KMS-11 (cell line): ENCODE data around the gene ATRNL1.

Source experiments
- H2AFZ ChIP-seq: fragments of 200-600 bp; sonication (generic); 2 replicates; pipeline ENCODE4 v1.6.1; 2016; ENCODE audit warnings: antibody characterized with exemption, mixed run types, low read depth
- H3K27ac ChIP-seq: fragments of 200-600 bp; sonication (generic); 2 replicates; pipeline ENCODE4 v1.6.1; 2016; ENCODE audit warnings: mild to moderate bottlenecking, mixed run types
- H3K27me3 ChIP-seq: fragments of 200-600 bp; sonication (generic); 2 replicates; pipeline ENCODE4 v1.6.1; 2017; ENCODE audit warnings: mild to moderate bottlenecking, low read depth, mixed run types, moderate library complexity; ENCODE audit not compliant: insufficient read depth
- H3K36me3 ChIP-seq: fragments of 200-600 bp; sonication (generic); 2 replicates; pipeline ENCODE4 v1.6.1; 2017; ENCODE audit warnings: mild to moderate bottlenecking, mixed run types; ENCODE audit not compliant: insufficient read depth
- H3K4me1 ChIP-seq: fragments of 200-600 bp; sonication (generic); 2 replicates; pipeline ENCODE4 v1.6.1; 2016; ENCODE audit warnings: mild to moderate bottlenecking, low read depth, mixed run types; ENCODE audit not compliant: poor library complexity, severe bottlenecking
- H3K4me2 ChIP-seq: fragments of 200-600 bp; sonication (generic); 2 replicates; pipeline ENCODE4 v1.7.0; 2016; ENCODE audit warnings: mild to moderate bottlenecking, mixed run types
- H3K4me3 ChIP-seq: fragments of 200-600 bp; sonication (generic); IDR thresholded peaks from 2 replicates; pipeline ENCODE4 v1.6.1; 2017; ENCODE audit warnings: low read depth, low read length, mixed read lengths; ENCODE audit not compliant: insufficient read depth
- H3K79me2 ChIP-seq: fragments of 200-600 bp; sonication (generic); 2 replicates; pipeline ENCODE4 v1.6.1; 2016; ENCODE audit warnings: low read depth, mixed run types; ENCODE audit not compliant: insufficient read depth
- H3K9ac ChIP-seq: fragments of 200-600 bp; sonication (generic); 2 replicates; pipeline ENCODE4 v1.6.1; 2016; ENCODE audit warnings: mild to moderate bottlenecking, mixed run types
- H4K20me1 ChIP-seq: fragments of 200-600 bp; sonication (generic); 2 replicates; pipeline ENCODE4 v1.6.1; 2016; ENCODE audit warnings: mild to moderate bottlenecking, mixed run types; ENCODE audit not compliant: insufficient read depth
- CTCF ChIP-seq: fragments of 200-600 bp; sonication (generic); conservative IDR thresholded peaks from 2 replicates; pipeline ENCODE4 v1.6.1; 2017; ENCODE audit warnings: low read depth, mild to moderate bottlenecking, antibody characterized with exemption, low read length, moderate library complexity, mixed read lengths

The ATRNL1 gene

GRCh38 chr10:115050375-115051010, 42.7 kb upstream of the ATRNL1 start:
- no peak overlapping the region for H3K27ac ChIP-seq

GRCh38 chr10:115051216-115051615, 41.9 kb upstream of the ATRNL1 start:
- TF ChIP-seq CTCF: no peak
- Histone ChIP-seq H3K27me3 (no peaks in the 10 kb centered on the region), H3K27ac (no peak overlapping the region), H3K4me3 (no peak overlapping the region), H3K4me2 (no peak overlapping the region), H4K20me1 (no peaks in the 10 kb centered on the region), H3K9ac (no peak overlapping the region), H2AFZ (no peak overlapping the region), H3K4me1 (no peaks in the 10 kb centered on the region), H3K79me2 (no peaks in the 10 kb centered on the region), H3K36me3 (no peaks in the 10 kb centered on the region)

More at GRCh38 chr10:115050375-115051010, 42.7 kb upstream of the ATRNL1 start:
- no peak overlapping the region for H3K4me2 ChIP-seq
- no peaks in the 10 kb centered on the region for H3K36me3 ChIP-seq
- no peaks in the 10 kb centered on the region for H4K20me1 ChIP-seq
- no peaks in the 10 kb centered on the region for H3K27me3 ChIP-seq
- no peak for TF ChIP-seq CTCF
- H2AFZ ChIP-seq: no peak overlapping the region
- no peak overlapping the region for H3K4me3 ChIP-seq
- no peak overlapping the region for H3K9ac ChIP-seq
- H3K79me2 ChIP-seq: no peaks in the 10 kb centered on the region
- H3K4me1 ChIP-seq: no peaks in the 10 kb centered on the region

- no peak for TF ChIP-seq CTCF
- no peaks in the 10 kb centered on the region for H4K20me1 ChIP-seq
- H3K4me1 ChIP-seq: no peaks in the 10 kb centered on the region
- no peak overlapping the region for H3K4me3 ChIP-seq
- H3K36me3 ChIP-seq: no peaks in the 10 kb centered on the region
- H2AFZ ChIP-seq: no peak overlapping the region
- no peak overlapping the region for H3K4me2 ChIP-seq
- no peaks in the 10 kb centered on the region for H3K27me3 ChIP-seq
- no peak overlapping the region for H3K9ac ChIP-seq
- no peaks in the 10 kb centered on the region for H3K79me2 ChIP-seq
- no peak overlapping the region for H3K27ac ChIP-seq
These were observed 40.9 kb upstream of the ATRNL1 start for GRCh38 chr10:115052226-115052625.

GRCh38 chr10:115052728-115053127, 40.4 kb upstream of the ATRNL1 start:
- Histone ChIP-seq H3K4me2 (no peak overlapping the region), H3K27me3 (no peaks in the 10 kb centered on the region), H3K9ac (no peak overlapping the region), H3K27ac (no peak overlapping the region), H3K4me1 (no peaks in the 10 kb centered on the region), H3K79me2 (no peaks in the 10 kb centered on the region), H3K4me3 (no peak overlapping the region), H2AFZ (no peak overlapping the region), H3K36me3 (no peaks in the 10 kb centered on the region), H4K20me1 (no peaks in the 10 kb centered on the region)
- no peak for TF ChIP-seq CTCF
